ENCODE measurements around the gene DRD5. TPM values are rescaled to one million over a fixed set of nuclear protein-coding genes. Genes with fewer than 3 reads are reported as not detected.

The DRD5 gene
- total and polyA plus RNA-seq, 10 of the 15 experiments (the other 5 are each of a cell fraction or from before 2014, with no cell fraction given): not detected

DNA sequence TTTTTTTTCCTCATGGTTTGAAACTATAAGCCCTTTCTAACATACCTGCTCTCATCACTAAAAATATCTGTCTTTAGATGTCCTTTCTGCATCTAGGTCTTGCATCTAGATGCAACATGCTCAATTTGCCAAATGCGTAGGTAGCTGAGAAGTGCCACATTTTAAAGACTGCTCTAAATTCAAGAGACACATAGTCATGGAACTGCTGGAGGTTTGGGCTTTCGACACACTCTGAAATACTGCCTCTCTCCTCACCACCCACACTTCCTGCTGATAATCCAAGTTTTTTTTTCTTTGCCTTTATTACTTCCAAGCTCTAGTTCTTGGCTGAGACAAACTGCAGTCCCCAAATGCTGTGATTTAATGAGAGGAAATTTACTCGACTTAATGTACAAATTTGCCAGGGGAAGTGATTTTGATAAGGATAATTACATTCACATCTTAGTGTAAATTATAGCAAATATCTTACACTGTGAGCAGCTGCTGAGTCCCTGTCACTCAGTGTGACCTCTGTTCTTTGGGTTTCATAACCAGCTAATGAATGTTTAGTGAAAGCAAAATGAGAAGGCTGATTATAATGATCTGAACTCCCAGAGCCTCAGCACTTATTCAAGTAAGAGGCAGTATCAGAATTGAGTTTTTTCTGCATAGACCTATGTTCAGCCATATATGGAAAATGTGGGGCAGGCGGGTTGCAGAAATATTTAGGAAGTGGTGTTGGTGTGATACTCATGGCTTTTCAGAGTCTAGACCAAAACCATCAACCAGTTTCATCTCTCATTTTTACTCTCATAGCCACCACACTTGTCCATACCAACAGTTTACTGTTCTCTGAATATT is 31.3 kb downstream of the DRD5 start (continued):
- TF ChIP-seq MEF2B (IDR thresholded peaks at IDR 0.05; ENCODE audit: partially characterized antibody, poor library complexity, severe bottlenecking) (peak; percentile 34), ASH2L (IDR thresholded peaks at IDR 0.05; ENCODE audit: borderline replicate concordance, low read depth) (no peak), ZNF24 (IDR thresholded peaks at IDR 0.05) (peak; percentile 35; the same call in 1 of the 2 replicates)
- TF ChIP-seq, protein P1, sequence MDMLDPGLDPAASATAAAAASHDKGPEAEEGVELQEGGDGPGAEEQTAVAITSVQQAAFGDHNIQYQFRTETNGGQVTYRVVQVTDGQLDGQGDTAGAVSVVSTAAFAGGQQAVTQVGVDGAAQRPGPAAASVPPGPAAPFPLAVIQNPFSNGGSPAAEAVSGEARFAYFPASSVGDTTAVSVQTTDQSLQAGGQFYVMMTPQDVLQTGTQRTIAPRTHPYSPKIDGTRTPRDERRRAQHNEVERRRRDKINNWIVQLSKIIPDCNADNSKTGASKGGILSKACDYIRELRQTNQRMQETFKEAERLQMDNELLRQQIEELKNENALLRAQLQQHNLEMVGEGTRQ (IDR thresholded peaks at IDR 0.05; ENCODE audit: borderline replicate concordance, low read depth, low read length): no peak

- no peaks in the 10 kb centered on the region; the same call in 2 of the 3 replicates for H3K9me3 ChIP-seq (replicated peaks; ENCODE audit: control insufficient read depth, insufficient read depth, low read length)
- no TSS peak for BruUV-seq (replicated peaks)
- no peaks in the 10 kb centered on the region for H4K20me1 ChIP-seq (ENCODE audit: control insufficient read depth, insufficient read depth)
- no peak overlapping the region for H3K9ac ChIP-seq (ENCODE audit: control insufficient read depth, insufficient read depth, low read length)
- no peaks in the 10 kb centered on the region for H3K79me2 ChIP-seq (ENCODE audit: control insufficient read depth, insufficient read depth, low read length)
- in situ Hi-C loops (cut with MboI) (no loop called here), intact Hi-C loops (cut with micrococcal nuclease; ENCODE audit: unreplicated experiment) (no loop called here)
- peaks cover 3% of the 10 kb centered on the region; the same call in 1 of the 2 replicates for H3K4me1 ChIP-seq (ENCODE audit: control insufficient read depth, insufficient read depth, low read length)
- no peak overlapping the region for H2AFZ ChIP-seq (ENCODE audit: control insufficient read depth, low read depth, low read length)
- H3K4me2 ChIP-seq (ENCODE audit: control insufficient read depth, insufficient read depth): no peak overlapping the region
- H3K4me3 ChIP-seq: no peak overlapping the region
- RAD21 ChIA-PET (ENCODE audit: unreplicated experiment): interaction anchor here (1.0 kb wide), 1 partner anchor 12 kb away, joined by 3 read pairs; no protein-coding TSS in a partner anchor
- H3K27me3 ChIP-seq (replicated peaks in 1 of 2; ENCODE audit: control insufficient read depth in 2 of 2, insufficient read depth in 2 of 2, low read length in 1 of 2): no peaks in the 10 kb centered on the region; a peak in 1 of 4 replicates
- FAIRE-seq (no peak), ATAC-seq (no peak), DNase-seq (ENCODE audit: low read depth, low spot score) (no peak)
- no peak overlapping the region for H3K27ac ChIP-seq (ENCODE audit: control insufficient read depth, insufficient read depth)
- POLR2A ChIA-PET: no interaction called here
- no peaks in the 10 kb centered on the region for H3K36me3 ChIP-seq (ENCODE audit: control insufficient read depth in 2 of 2, insufficient read depth in 2 of 2, low read length in 1 of 2)
- SMC1A ChIA-PET (ENCODE audit: uncharacterized antibody, unreplicated experiment): interaction anchor here (1.3 kb wide), 1 partner anchor 9 kb away, joined by 3 read pairs; no protein-coding TSS in a partner anchor
- 14% methylated on average over 3 of the region's 3 CpGs for WGBS (ENCODE audit: insufficient coverage, insufficient replicate concordance, low lambda C conversion rate, missing lambda C conversion rate)
- CTCF ChIA-PET: no interaction called here
- TF ChIP-seq PAX8 (IDR thresholded peaks at IDR 0.05): no peak
- no peak for TF ChIP-seq REST (IDR thresholded peaks at IDR 0.05; ENCODE audit: low read depth, low read length)
- TF ChIP-seq TBL1XR1 (IDR thresholded peaks at IDR 0.05; ENCODE audit: low read depth, low read length): no peak
- no peak for TF ChIP-seq CEBPZ (IDR thresholded peaks at IDR 0.05; ENCODE audit: low read depth, low read length)
- TF ChIP-seq ZNF622 (IDR thresholded peaks at IDR 0.05): no peak
- TF ChIP-seq MYC (IDR thresholded peaks at IDR 0.05; ENCODE audit: insufficient read depth, insufficient read length, insufficient replicate concordance, low read length, severe bottlenecking): no peak
These were observed 34.9 kb downstream of the DRD5 start for GRCh38 chr4:9816285-9816684.

Measured in GM12878 (cell line).